ENCODE measurements around the gene SLC38A4.
"Not testable (repeated sequence)": the region's sequence is repeated elsewhere in the genome, so short reads cannot be mapped to it uniquely, and the experiment has no call there.

SLC38A4 gene

GRCh38 chr12:46825591-46826414 is at the start of gene SLC38A4:
Gene SLC38A4 (minus strand): TSS chr12:46825997. CDS start chr12:46793071, 32,926 bp downstream.
- Histone ChIP-seq H3K4me3 (peak within 1 kb of the TSS in 1 of 7 experiments; percentile 18), H3K27ac (no peak within 1 kb of the TSS)

GRCh38 chr12:46875095-46875494 is 49.3 kb upstream of the SLC38A4 start:
- Histone ChIP-seq H3K4me3 (no peak overlapping the region), H3K27ac (no peak overlapping the region)

GRCh38 chr12:46874642-46875041 is 48.8 kb upstream of the SLC38A4 start:
- Histone ChIP-seq H3K27ac (no peak overlapping the region), H3K4me3 (no peak overlapping the region)

GRCh38 chr12:46872135-46872534 is 46.3 kb upstream of the SLC38A4 start:
- Histone ChIP-seq H3K27ac (no peak overlapping the region), H3K4me3 (no peak overlapping the region)

DNA sequence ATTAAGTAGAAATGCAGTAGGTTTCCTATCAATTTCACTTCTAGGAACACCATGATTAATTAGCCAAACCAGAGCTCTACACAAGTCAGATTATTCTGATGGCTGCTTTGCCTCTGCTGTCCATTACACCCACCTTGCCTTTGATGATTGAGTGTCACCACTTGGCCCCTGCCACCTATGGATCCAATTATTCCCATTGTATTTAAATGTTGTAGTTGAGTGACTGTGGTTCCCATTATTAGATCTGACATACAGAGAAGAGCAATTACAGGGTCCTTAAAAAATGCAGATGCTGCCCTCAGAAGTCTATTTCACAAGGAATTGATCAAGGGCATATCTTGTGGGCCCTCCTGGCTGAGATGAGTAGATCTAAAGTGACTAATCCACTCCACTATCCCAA is 39.5 kb upstream of the SLC38A4 start:
- H3K27ac ChIP-seq = no peak overlapping the region
- H3K4me3 ChIP-seq = no peak overlapping the region

GRCh38 chr12:46858368-46858767 is 32.6 kb upstream of the SLC38A4 start:
- H3K27ac ChIP-seq = no peak overlapping the region

DNA sequence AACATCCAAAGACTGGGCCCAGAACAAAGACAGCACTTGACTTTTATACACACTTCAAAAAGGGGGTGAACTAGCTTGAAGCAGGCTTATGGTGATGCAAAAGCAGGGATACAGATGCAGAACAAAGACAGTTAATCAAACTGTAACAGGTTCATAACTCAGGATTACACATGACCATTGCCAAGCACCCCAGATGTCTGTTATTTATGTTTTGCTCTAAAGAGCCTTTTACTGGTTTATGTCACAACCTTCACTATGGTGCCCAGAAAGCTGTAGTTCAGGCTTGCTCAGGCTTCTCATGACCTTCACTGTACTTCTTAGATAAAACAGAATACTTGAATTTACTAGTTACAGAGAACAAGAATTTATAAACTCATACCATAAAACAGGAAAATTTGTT is 31.7 kb upstream of the SLC38A4 start:
- no peak overlapping the region for H3K27ac ChIP-seq
- H3K4me3 ChIP-seq = no peak overlapping the region

More at GRCh38 chr12:46858368-46858767, 32.6 kb upstream of the SLC38A4 start:
- no peak overlapping the region for H3K4me3 ChIP-seq

DNA sequence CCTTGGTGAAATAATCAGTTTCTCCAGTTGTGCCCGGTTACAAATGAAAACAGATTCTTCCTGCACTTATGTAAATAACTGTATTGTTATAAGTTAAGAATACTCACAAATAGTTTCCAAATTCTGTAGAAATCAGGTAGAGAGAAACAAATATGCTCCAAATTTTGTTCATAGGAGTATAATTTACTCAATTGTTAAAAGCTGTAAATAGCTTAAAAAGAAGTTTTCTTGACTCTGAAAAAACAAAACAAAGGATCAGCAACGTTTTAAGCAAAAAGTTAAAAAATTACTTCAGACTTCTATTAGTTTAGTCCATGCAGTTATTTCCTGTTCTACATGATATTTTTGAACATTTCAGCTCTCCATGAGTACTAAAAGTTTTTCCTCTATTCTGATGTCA is 30.0 kb upstream of the SLC38A4 start:
- no peak overlapping the region for H3K27ac ChIP-seq

DNA sequence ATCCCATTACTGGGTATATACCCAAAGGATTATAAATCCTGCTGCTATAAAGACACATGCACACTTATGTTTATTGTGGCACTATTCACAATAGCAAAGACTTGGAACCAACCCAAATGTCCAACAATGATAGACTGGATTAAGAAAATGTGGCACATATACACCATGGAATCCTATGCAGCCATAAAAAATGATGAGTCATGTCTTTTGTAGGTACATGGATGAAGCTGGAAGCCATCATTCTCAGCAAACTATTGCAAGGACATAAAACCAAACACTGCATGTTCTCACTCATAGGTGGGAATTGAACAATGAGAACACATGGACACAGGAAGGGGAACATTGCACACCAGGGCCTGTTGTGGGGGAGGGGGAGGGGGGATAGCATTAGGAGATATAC is 28.4 kb upstream of the SLC38A4 start:
- H3K27ac ChIP-seq, H3K4me3 ChIP-seq: not testable (repeated sequence)

More for the DNA sequence above, 30.0 kb upstream of the SLC38A4 start:
- no peak overlapping the region for H3K4me3 ChIP-seq

GRCh38 chr12:46848792-46849191 is 23.0 kb upstream of the SLC38A4 start:
- not testable (repeated sequence) for H3K4me3 ChIP-seq, H3K27ac ChIP-seq

- Histone ChIP-seq H3K4me3 (no peak overlapping the region), H3K27ac (no peak overlapping the region)
Observed at GRCh38 chr12:46847001-46847400, 21.2 kb upstream of the SLC38A4 start.

DNA sequence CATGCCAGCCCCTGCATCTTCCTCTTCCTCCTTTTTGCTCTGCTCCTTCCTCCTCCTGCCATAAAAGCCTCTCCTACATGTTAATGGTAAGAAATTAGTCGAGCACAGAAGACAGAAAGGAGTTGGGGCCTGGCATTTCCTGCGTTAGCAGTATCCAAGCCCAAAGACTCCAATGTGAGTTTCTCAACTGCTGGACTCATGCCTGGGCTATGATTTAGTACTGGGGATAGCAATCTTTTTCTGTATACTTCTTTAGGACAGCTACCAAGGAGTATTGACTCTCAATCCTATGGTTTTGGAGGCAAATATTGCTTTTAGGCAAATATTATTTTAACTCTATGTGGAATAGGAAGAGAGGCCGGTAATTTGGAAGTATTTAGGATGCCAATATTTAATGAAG is 18.0 kb upstream of the SLC38A4 start:
- Histone ChIP-seq H3K27ac (no peak overlapping the region), H3K4me3 (no peak overlapping the region)

DNA sequence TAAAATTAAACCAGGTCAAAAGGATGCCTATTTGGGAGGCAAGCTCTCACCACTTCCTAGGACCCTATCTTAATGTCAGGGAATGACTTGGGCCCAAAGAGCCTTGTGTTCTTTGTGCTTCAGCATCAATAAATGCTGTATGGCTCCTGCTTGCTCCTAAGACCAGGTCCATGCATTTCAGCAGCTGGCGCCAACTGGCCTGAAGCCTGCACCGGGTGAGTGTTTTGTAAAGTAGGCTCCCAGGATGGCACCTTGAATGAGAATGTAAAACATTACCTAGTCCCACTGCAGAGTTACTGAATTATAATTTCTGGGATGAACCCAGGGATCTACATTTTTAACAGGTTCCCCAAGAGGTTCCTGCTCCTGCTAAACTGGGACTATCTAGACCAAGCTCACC is 16.1 kb upstream of the SLC38A4 start:
- H3K27ac ChIP-seq = no peak overlapping the region
- H3K4me3 ChIP-seq = no peak overlapping the region

- H3K27ac ChIP-seq = no peak overlapping the region
- no peak overlapping the region for H3K4me3 ChIP-seq
Observed at GRCh38 chr12:46839964-46840363, 14.2 kb upstream of the SLC38A4 start.

- Histone ChIP-seq H3K27ac (no peak overlapping the region), H3K4me3 (no peak overlapping the region)
Observed at GRCh38 chr12:46839232-46839631, 13.4 kb upstream of the SLC38A4 start.

DNA sequence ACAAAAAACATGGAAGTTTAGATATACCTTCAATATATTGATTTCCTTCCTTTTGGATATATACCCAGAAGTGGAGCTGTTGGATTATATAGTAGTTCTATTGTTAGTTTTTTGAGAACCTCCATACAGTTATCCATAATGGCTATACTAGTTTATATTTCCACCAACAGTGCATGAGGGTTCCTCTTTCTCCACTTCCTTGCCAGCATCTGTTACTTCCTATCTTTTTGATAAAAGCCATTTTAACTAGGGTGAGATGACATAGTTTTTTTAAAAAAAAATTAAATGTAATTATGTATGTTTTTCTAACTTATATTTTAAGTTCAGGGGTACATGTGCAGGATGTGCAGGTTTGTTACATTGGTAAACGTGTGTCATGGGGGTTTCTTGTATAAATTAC is 10.0 kb upstream of the SLC38A4 start:
- Histone ChIP-seq H3K27ac (no peak overlapping the region), H3K4me3 (no peak overlapping the region)

DNA sequence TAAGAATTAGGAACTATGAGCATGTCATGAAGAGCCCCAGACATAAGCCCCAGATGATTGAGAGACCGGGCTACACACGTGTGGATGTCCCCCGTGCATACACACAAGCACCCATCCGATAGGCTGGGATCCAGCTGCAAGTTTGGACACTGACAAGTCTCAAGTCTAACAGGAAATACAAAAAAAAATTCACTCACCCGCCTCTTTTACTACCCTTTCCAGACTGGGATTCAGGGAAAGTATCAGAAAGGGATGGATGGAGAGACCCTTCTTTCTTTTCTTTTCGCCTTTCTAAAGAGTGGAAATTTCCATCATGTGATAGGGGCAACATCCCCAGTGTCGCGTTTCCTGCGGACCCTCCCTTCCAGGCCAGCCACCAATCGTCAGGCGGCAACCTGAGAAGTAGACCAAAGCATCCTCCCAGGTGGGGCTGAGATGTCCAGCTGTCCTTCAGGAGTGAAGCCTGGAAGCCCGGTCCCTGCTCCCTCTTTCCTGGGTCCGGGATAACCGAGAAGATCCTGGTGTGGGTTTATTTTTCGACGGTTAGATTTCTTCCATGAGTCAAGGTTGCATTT is 6.4 kb upstream of the SLC38A4 start:
- Histone ChIP-seq H3K27ac (no peak overlapping the region), H3K4me3 (peak overlapping the region in 2 of 7 experiments; percentile 27 to 46)

DNA sequence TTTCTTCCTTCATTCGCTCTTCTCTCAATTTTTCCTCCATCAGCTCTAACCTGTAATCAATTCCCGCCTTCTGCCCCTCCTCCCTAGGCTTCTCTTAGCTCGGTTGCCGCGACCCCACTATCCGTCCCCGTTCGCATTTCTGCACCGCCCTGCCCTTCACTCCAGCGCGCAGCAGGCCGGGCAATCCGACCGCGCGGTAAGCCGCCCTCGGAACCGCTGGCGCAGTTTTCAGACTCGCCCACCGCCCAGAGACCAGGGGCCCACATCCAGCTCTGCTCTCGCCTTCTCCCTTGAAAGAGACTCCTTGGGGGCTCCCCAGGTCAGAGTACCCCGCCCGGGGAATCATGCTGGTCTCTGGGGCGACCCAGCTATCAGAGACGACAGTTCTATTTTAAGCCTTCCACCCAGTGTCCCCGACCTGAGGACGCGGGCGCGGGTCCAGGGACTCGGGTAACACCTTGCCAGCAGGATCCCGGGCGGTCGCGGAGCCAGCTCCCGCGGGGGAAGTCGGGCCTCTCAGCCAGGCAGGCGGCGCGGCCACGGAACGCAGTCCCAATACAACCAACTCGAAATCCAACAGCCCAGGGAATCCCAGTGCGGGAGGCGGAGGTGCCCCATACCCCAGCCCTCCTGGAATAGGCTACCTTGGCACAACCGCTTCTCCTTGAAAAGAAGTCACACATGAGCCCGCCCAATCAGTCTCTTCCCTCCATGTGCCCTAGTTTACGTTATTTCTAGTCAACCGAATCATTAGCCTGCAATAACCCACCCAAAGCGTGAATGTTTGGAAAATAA is 5.7 kb upstream of the SLC38A4 start:
- H3K4me3 ChIP-seq = peak overlapping the region; percentile 22 to 46 (median 32)
- H3K27ac ChIP-seq = peak overlapping the region in 2 of 21 experiments; percentile 21 to 37

- Histone ChIP-seq H3K4me3 (peak overlapping the region; percentile 22 to 46 (median 32)), H3K27ac (no peak overlapping the region)
Observed at GRCh38 chr12:46830731-46831334, 5.0 kb upstream of the SLC38A4 start.

- no peak overlapping the region for H3K4me3 ChIP-seq
Observed at GRCh38 chr12:46824709-46825108, 1.1 kb downstream of the SLC38A4 start.

More at GRCh38 chr12:46824709-46825108, 1.1 kb downstream of the SLC38A4 start:
- H3K27ac ChIP-seq = no peak overlapping the region
